GM11168 (cell line): ENCODE results near the gene TYRO3.
"Not testable (repeated sequence)": the region's sequence is repeated elsewhere in the genome, so short reads cannot be mapped to it uniquely, and the experiment has no call there.

Experiments
- in situ Hi-C: fragments of 300-500 bp; cut with MboI; formaldehyde crosslinking; loops from one replicate; pipeline ENCODE4 v1.12.0; 2022; ENCODE audit warnings: low sequenced_read_pairs; ENCODE audit not compliant: unreplicated experiment

The TYRO3 gene

GRCh38 chr15:41569232-41569631 lies 10.2 kb downstream of the TYRO3 start:
- in situ Hi-C loops, result not testable (repeated sequence)

- in situ Hi-C loops, result no loop called here
Observed at GRCh38 chr15:41570764-41571163, 11.8 kb downstream of the TYRO3 start.

- in situ Hi-C loops, result no loop called here
Observed at GRCh38 chr15:41571948-41572347, 12.9 kb downstream of the TYRO3 start.

- in situ Hi-C loops, result no loop called here
Observed at GRCh38 chr15:41572866-41573265, 13.9 kb downstream of the TYRO3 start.

GRCh38 chr15:41573396-41573795 lies 14.4 kb downstream of the TYRO3 start:
- in situ Hi-C loops, result no loop called here

GRCh38 chr15:41574158-41574557 lies 15.1 kb downstream of the TYRO3 start:
- in situ Hi-C loops, result no loop called here

GRCh38 chr15:41575282-41575681 lies 16.3 kb downstream of the TYRO3 start:
- in situ Hi-C loops, result no loop called here

GRCh38 chr15:41577863-41578735 lies 19.1 kb downstream of the TYRO3 start:
- in situ Hi-C loops, result no loop called here

- in situ Hi-C loops, result no loop called here
Observed at GRCh38 chr15:41578736-41579383, 19.8 kb downstream of the TYRO3 start.

GRCh38 chr15:41581110-41581509 lies 22.1 kb downstream of the TYRO3 start:
- in situ Hi-C loops, result no loop called here

GRCh38 chr15:41583795-41584194 lies 24.8 kb downstream of the TYRO3 start:
- in situ Hi-C loops, result no loop called here

GRCh38 chr15:41584636-41585126 lies 25.7 kb downstream of the TYRO3 start:
- in situ Hi-C loops, result no loop called here

GRCh38 chr15:41585127-41586047 lies 26.4 kb downstream of the TYRO3 start:
- in situ Hi-C loops, result no loop called here

- in situ Hi-C loops, result not testable (repeated sequence)
Observed at GRCh38 chr15:41586531-41587282, 27.7 kb downstream of the TYRO3 start.

GRCh38 chr15:41589018-41589417 lies 30.0 kb downstream of the TYRO3 start:
- in situ Hi-C loops, result not testable (repeated sequence)

GRCh38 chr15:41589571-41589970 lies 30.6 kb downstream of the TYRO3 start:
- in situ Hi-C loops, result not testable (repeated sequence)

- in situ Hi-C loops, result not testable (repeated sequence)
Observed at GRCh38 chr15:41591217-41591616, 32.2 kb downstream of the TYRO3 start.

- in situ Hi-C loops, result not testable (repeated sequence)
Observed at GRCh38 chr15:41592718-41593117, 33.7 kb downstream of the TYRO3 start.

- in situ Hi-C loops, result no loop called here
Observed at GRCh38 chr15:41594801-41595746, 36.1 kb downstream of the TYRO3 start.
